H54 (cell line): Measurements from ENCODE around the gene GTF2H2.
"Not testable (repeated sequence)": the region's sequence is repeated elsewhere in the genome, so short reads cannot be mapped to it uniquely, and the experiment has no call there.

Source experiments
- DNase-seq: peaks from one replicate; pipeline ENCODE4 v3.0.0; 2011; ENCODE audit warnings: low spot score, mixed read lengths; ENCODE audit not compliant: insufficient read length
- FAIRE-seq: peaks from 3 replicates; lab custom pipeline; 2011; peaks lifted over from hg19 to GRCh38; lab: Jason Lieb, UNC

GTF2H2 gene

GRCh38 chr5:71067262-71067928 is at the start of gene GTF2H2:
GTF2H2 (minus strand) TSS chr5:71067676; CDS start chr5:71062763, 4,913 bp downstream.
- not testable (repeated sequence) for FAIRE-seq, DNase-seq

GRCh38 chr5:71109730-71110275 is 42.3 kb upstream of the GTF2H2 start:
- DNase-seq, FAIRE-seq: not testable (repeated sequence)

- FAIRE-seq, DNase-seq: not testable (repeated sequence)
These were observed 32.5 kb upstream of the GTF2H2 start for GRCh38 chr5:71099996-71100395.

GRCh38 chr5:71097930-71098203 is 30.4 kb upstream of the GTF2H2 start:
- DNase-seq, FAIRE-seq: not testable (repeated sequence)

- DNase-seq, FAIRE-seq: not testable (repeated sequence)
These were observed 29.9 kb upstream of the GTF2H2 start for GRCh38 chr5:71097173-71097929.

GRCh38 chr5:71089773-71090172 is 22.3 kb upstream of the GTF2H2 start:
- FAIRE-seq, DNase-seq: not testable (repeated sequence)

GRCh38 chr5:71088754-71089153 is 21.3 kb upstream of the GTF2H2 start:
- FAIRE-seq = not testable (repeated sequence)

GRCh38 chr5:71086145-71086544 is 18.7 kb upstream of the GTF2H2 start:
- DNase-seq, FAIRE-seq: not testable (repeated sequence)

More at GRCh38 chr5:71088754-71089153, 21.3 kb upstream of the GTF2H2 start:
- DNase-seq = not testable (repeated sequence)

GRCh38 chr5:71084280-71085063 is 17.0 kb upstream of the GTF2H2 start:
- not testable (repeated sequence) for DNase-seq, FAIRE-seq

- not testable (repeated sequence) for DNase-seq, FAIRE-seq
These were observed 15.4 kb upstream of the GTF2H2 start for GRCh38 chr5:71082898-71083297.

GRCh38 chr5:71082340-71082739 is 14.9 kb upstream of the GTF2H2 start:
- not testable (repeated sequence) for DNase-seq, FAIRE-seq

- FAIRE-seq, DNase-seq: not testable (repeated sequence)
These were observed 6.2 kb downstream of the GTF2H2 start for GRCh38 chr5:71061322-71061721.

GRCh38 chr5:71059426-71059825 is 8.1 kb downstream of the GTF2H2 start:
- FAIRE-seq, DNase-seq: not testable (repeated sequence)

- not testable (repeated sequence) for FAIRE-seq, DNase-seq
These were observed 22.7 kb downstream of the GTF2H2 start for GRCh38 chr5:71044808-71045207.

GRCh38 chr5:71044128-71044527 is 23.3 kb downstream of the GTF2H2 start:
- not testable (repeated sequence) for FAIRE-seq, DNase-seq

GRCh38 chr5:71031046-71031776 is 36.3 kb downstream of the GTF2H2 start:
- DNase-seq, FAIRE-seq: not testable (repeated sequence)

- DNase-seq, FAIRE-seq: not testable (repeated sequence)
These were observed 42.1 kb downstream of the GTF2H2 start, which contains the start of gene NAIP for GRCh38 chr5:71025289-71025953. NAIP (minus strand) TSS chr5:71025339; CDS start chr5:71012915, 12,424 bp downstream.

GRCh38 chr5:71020643-71021042 is 46.8 kb downstream of the GTF2H2 start:
- FAIRE-seq, DNase-seq: not testable (repeated sequence)
